Measurements from ENCODE around the gene NOTCH1.

Gene NOTCH1

GRCh38 chr9:136494012-136494411 is 51.8 kb downstream of the NOTCH1 start:
- Histone ChIP-seq H3K36me3 (peaks cover 32% of the 10 kb centered on the region), H3K27me3 (ENCODE audit: insufficient read depth, low read depth, severe bottlenecking) (no peaks in the 10 kb centered on the region), H3K9me3 (ENCODE audit: severe bottlenecking) (no peaks in the 10 kb centered on the region), H3K27ac (no peak overlapping the region), H3K4me3 (ENCODE audit: low read depth, low read length) (no peak overlapping the region)
- no peak for DNase-seq
- no peak for TF ChIP-seq CTCF (IDR thresholded peaks at IDR 0.05; ENCODE audit: low read depth, low read length)

DNA sequence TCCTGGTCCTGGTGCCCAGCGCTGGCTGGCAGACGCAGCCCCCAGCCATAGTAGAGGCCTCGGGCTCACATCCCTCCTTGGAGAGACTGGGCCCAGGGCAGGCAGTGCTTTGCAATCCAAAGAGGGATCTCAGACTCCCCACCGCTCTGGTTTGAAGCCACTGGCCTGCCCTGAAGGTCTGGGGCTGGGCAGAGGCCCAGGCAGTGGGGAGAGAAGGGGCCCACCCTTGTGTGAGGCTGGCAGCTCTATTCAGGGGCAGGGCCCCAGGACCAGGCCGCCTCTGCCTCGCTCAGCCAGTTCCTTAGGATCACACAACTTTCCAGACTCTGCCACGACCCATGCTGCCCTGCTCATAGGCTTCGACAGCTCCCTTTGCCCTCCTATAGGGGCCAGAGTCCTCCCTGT is 52.3 kb downstream of the NOTCH1 start:
- H3K27me3 ChIP-seq (ENCODE audit: insufficient read depth, low read depth, severe bottlenecking) = no peaks in the 10 kb centered on the region
- H3K9me3 ChIP-seq (ENCODE audit: severe bottlenecking) = no peaks in the 10 kb centered on the region
- H3K27ac ChIP-seq = no peak overlapping the region
- no peak for DNase-seq
- no peak for TF ChIP-seq CTCF (IDR thresholded peaks at IDR 0.05; ENCODE audit: low read depth, low read length)
- H3K4me3 ChIP-seq (ENCODE audit: low read depth, low read length) = no peak overlapping the region
- H3K36me3 ChIP-seq = peaks cover 27% of the 10 kb centered on the region

DNA sequence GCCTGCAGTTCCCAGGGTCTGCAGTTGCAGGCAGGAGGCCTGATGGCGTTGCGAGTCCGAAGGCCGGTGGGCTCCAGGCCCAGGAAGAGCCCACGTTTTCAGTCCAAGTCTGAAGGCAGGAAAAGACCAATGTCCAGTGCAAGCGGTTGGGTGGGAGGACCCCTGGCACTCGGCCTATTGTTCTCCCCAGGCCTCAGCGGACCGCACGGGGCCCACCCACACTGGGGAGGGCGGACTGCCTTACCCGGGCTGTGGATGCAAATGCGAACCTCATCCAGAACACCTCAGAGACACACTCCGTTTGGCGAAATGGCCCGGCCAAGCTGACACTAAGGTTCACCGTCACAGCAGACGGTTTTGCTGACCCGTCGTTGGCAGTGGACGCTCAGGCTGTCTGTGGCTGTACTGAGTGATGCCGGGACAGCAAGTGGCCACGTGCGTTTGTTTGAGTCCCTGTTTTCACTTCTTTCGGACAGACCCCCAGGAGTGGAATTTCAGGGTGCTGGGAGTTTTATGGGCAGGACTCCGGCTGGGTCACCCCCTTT is 52.8 kb downstream of the NOTCH1 start:
- H3K9me3 ChIP-seq (ENCODE audit: severe bottlenecking) = no peaks in the 10 kb centered on the region
- TF ChIP-seq CTCF (IDR thresholded peaks at IDR 0.05; ENCODE audit: low read depth, low read length) = no peak
- no peak for DNase-seq
- H3K27me3 ChIP-seq (ENCODE audit: insufficient read depth, low read depth, severe bottlenecking) = no peaks in the 10 kb centered on the region
- no peak overlapping the region for H3K4me3 ChIP-seq (ENCODE audit: low read depth, low read length)
- peaks cover 24% of the 10 kb centered on the region for H3K36me3 ChIP-seq
- no peak overlapping the region for H3K27ac ChIP-seq

- Histone ChIP-seq H3K27me3 (ENCODE audit: insufficient read depth, low read depth, severe bottlenecking) (no peaks in the 10 kb centered on the region), H3K36me3 (no peaks in the 10 kb centered on the region; the same call in none of the 2 replicates), H3K9me3 (ENCODE audit: severe bottlenecking) (no peaks in the 10 kb centered on the region), H3K27ac (no peak overlapping the region), H3K4me3 (ENCODE audit: low read depth, low read length) (no peak overlapping the region)
- TF ChIP-seq CTCF (IDR thresholded peaks at IDR 0.05; ENCODE audit: low read depth, low read length) = no peak
- no peak for DNase-seq
Measured at GRCh38 chr9:136489731-136490130, 56.1 kb downstream of the NOTCH1 start.

- Histone ChIP-seq H3K4me3 (ENCODE audit: low read depth, low read length) (no peak overlapping the region), H3K27ac (no peak overlapping the region), H3K36me3 (no peaks in the 10 kb centered on the region; the same call in 1 of the 2 replicates), H3K9me3 (ENCODE audit: severe bottlenecking) (no peaks in the 10 kb centered on the region), H3K27me3 (ENCODE audit: insufficient read depth, low read depth, severe bottlenecking) (no peaks in the 10 kb centered on the region)
- peak; percentile 95 for TF ChIP-seq CTCF (IDR thresholded peaks at IDR 0.05; ENCODE audit: low read depth, low read length)
- DNase-seq = peak; percentile 69
Measured at GRCh38 chr9:136488247-136489214, 57.3 kb downstream of the NOTCH1 start.
